ENCODE measurements around the gene PIAS1.
A peak's percentile ranks its signal among the peaks of the same experiment; 100 is the strongest.
"Not testable (repeated sequence)": the region's sequence is repeated elsewhere in the genome, so short reads cannot be mapped to it uniquely, and the experiment has no call there.

PIAS1 gene

DNA sequence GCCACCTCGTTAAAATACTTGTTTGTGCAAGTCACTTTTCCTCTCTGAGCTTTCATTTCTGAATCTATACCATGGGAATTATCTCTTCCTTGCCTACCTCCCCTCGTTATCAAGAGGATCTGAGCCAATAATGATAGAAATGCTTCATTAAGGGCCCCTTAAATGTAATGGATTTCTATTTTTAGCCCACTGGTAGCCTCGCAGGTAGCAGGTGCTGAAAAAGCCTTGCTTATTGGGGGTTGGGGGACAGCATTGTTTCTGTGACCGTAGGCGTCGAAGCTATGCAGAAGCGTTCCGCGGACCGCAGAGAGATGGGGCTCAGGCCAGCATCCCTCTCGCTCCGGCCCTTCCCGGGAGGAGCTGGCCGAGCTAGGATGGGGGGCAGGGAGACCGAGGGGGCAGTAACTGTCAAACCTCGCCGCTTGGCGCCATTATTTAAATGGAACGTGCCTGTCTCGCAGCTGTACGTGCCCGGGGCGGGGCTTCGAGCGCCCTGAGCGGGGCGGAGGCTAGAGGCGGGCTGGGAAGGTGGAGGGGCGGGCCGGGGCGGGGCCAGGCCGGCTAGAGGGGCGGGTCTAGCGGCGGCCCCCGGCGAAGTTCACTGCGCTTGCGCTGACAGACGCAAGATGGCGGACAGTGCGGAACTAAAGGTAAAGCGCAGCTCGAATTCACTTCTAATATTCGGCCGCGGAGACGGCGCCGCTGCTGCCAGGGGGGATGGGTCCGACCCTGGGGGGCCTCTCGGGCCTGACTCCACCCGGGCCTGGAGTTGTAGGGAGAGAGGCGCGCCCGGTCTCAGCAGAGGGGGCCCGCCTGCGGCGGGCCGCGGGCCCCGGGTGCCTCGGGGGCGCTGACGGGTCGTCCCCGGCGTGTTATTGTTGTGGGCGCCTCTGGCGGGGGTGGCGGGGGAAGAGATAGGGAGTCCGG is at the start of gene PIAS1:
TSS of gene PIAS1 (plus strand) at position 615 of the 927 bp plus-strand sequence. CDS start at position 627, 12 bp downstream.
- peak; percentile 90 to 96 (median 93) for DNase-seq

GRCh38 chr15:68007642-68008041 is 46.5 kb upstream of the PIAS1 start:
- not testable (repeated sequence) for DNase-seq

DNA sequence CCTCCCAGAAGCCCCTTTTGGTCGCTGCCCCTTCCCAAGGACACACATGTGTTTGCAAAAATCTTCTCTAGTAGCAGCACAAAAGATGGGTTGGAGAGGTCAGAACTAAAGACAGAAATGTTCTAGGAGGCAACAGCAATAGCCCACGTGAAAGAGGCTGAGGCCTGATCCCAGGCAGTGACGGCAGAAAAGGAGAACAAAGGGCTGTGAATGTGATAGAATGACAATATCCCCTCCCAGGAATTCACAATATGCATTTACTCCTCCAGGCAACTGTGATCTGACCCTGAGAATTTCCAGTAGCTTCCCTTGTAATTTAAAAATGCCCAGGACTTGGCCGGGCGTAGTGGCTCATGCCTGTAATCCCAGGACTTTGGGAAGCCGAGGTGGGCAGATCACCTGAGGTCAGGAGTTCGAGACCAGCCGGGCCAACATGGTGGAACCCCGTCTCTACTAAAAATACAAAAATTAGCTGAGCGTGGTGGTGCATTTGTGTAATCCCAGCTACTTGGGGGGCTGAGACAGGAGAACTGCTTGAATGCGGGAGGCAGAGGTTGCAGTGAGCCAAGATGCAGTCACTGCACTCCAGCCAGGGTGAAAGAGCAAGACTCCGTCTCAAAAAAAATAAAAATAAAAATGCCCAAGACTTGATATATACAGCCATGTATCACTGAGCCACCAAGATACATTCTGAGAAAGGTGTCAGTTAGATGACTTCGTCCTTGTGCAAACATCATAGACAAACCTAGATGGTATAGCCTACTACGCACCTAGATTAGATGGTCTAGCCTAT is 43.6 kb upstream of the PIAS1 start:
- DNase-seq: no peak

GRCh38 chr15:68012911-68013310 is 41.2 kb upstream of the PIAS1 start:
- DNase-seq: no peak

GRCh38 chr15:68014219-68014618 is 39.9 kb upstream of the PIAS1 start:
- no peak for DNase-seq

- no peak for DNase-seq
Observed at GRCh38 chr15:68015244-68015643, 38.9 kb upstream of the PIAS1 start.

GRCh38 chr15:68017201-68017600 is 36.9 kb upstream of the PIAS1 start:
- DNase-seq: no peak

GRCh38 chr15:68018797-68019444 is 35.2 kb upstream of the PIAS1 start:
- DNase-seq: no peak

- no peak for DNase-seq
Observed at GRCh38 chr15:68019814-68020525, 34.1 kb upstream of the PIAS1 start.

DNA sequence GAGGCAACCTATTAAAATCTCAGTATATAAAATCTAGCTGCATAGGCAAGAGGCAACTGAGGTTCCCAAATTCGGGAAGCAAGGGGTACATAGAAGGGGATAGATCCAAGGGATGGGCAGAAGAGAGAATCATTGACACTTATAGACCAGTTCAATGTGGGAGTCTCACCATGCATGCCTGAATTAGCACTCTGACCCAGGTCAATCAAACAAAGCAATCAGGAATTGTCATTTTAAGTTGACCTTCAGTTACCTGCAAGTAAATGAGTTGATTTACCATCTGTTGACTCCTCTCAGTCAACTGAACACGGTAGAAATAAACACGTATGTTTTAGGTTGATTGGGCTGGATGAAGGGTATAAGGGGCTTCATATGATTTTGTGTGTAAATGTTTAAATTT is 33.4 kb upstream of the PIAS1 start:
- DNase-seq: no peak

DNA sequence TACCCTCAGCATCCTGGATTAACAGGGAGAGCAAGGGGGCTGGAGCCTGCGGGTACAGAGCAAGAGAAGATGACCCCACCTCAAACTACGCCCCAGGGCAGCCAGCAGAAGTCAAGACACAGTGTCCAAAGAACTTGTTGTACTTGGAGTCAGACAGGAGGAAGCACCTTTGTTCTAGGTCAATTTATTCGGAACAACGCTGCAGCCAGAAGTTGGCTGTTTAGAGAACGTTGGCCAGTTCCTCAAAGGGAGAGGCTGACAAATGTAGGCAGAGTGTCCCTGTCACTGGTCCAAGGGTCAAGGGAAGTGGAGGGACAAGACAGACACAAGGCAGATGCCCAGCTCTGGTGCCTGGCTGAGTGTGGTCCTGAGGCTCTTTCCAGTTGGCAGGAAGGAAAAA is 32.1 kb upstream of the PIAS1 start:
- DNase-seq: no peak

GRCh38 chr15:68023307-68024101 is 30.6 kb upstream of the PIAS1 start:
- no peak for DNase-seq

DNA sequence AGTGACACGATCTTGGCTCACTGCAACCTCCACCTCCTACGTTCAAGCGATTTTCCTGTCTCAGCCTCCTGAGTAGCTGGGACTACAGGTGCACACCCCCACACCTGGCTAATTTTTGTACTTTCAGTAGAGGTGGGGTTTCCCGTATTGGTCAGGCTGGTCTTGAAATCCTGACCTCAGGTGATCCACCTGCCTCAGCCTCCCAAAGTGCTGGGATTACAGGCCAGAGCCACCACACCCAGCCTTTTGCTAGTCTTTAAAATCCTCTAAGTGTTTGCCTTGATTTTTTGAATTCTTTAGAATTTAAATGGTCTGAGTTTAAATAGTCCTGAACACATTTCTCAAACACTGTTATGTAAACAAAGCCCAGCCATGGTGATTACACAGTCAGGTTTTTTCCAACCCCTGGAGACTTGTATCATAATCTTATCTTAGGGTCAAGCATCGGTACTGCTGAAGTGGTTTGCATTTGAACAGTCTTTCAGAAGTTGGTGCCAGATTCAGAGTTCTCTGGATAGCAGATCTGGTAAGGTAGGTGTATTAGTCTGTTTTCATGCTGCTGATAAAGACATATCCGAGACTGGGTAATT is 28.2 kb upstream of the PIAS1 start:
- DNase-seq: no peak

DNA sequence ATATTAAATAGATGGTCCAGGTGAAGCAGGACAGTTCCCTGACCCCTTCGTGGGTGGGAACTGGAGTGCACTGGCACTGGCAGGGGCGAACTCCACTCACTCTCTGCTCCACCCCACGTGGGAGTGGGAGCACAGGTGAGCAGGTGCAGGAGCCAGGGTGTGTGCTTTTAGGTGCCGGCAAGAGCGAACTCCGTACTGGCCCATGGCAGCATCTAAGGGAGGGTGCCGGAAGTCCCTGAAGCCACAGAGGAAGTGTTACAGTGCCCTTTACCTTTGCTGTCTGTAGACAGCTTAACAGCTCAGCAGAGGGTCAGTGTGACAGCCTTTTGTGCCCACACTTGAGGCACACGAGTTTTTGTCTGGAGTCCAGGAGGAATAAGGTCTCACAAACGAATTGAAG is 26.7 kb upstream of the PIAS1 start:
- DNase-seq: no peak

DNA sequence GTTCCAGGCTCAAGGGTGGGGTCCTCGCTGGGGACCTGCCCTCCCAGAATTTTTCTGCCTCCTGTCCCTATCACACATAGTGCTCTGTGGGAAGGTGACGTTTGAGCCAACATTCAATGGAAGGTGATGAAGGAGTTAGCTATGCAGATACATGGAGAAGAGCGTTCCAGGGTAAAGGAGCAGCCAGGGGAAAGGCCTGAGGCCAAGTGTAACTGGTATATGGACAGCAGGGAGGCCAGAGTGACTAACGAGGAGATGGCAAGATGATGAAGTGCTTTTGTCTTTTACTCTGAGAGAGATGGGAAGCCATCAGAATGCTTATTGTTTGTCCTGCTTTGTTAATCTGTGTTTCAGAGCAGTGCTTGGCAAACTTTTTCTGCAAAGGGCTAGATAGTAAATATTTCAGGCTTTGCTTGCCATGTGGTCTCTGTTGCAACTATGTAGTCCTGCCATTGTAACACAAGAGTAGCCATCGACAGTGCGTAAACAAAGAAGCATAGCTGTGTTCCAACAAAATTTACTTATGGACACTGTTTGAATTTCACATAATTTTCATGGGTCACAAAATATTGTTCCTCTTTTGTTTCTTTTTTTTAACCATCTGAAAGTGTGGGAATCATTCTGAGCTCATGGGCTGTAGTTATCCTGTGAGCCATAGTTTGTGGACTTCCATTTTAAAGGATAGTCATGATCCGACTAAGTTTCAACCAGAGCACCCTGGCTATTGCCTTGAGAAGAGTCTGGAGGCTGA is 25.8 kb upstream of the PIAS1 start:
- no peak for DNase-seq

DNA sequence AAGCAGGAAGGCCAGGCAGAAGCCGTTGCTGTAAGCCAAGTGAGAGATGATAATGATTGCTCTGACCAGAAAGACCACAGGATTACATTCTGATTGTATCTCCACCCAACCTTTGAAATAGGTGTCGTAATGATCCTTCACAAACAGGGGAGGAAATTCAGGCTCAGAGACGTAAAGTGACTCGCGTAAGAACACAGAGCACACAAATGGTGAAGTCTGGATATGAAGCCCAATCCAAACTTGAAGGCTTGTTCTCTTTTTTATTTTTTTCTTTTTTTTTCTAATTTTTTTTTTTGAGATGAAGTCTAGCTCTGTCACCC is 25.3 kb upstream of the PIAS1 start:
- DNase-seq: no peak

- DNase-seq: no peak
Observed at GRCh38 chr15:68029959-68030358, 24.2 kb upstream of the PIAS1 start.

GRCh38 chr15:68031404-68031803 is 22.7 kb upstream of the PIAS1 start:
- no peak for DNase-seq

GRCh38 chr15:68032672-68033071 is 21.4 kb upstream of the PIAS1 start:
- no peak for DNase-seq

DNA sequence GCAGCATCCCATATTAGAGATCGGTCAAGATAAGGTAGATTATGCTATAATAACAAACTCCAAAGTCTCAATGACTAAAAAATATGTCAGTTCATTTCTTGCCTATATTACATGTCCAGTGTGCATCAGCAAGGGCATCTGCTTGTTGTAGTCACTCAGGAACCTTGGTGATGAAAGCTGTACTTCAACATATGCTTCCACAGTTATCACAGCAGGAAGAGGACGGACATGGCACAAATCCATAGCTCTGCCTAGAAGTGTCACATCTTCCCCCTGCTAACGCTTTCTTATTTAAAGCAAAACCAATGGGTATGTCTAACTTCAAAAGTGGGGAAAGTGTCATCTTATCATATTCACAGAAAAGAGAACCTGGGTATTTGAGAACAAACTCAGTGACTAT is 20.0 kb upstream of the PIAS1 start:
- no peak for DNase-seq

GRCh38 chr15:68034719-68035293 is 19.3 kb upstream of the PIAS1 start:
- DNase-seq: no peak
